RWPE2 (cell line): Measurements from ENCODE around the gene AFAP1.

Experiments
- ATAC-seq: fragments of 200-7000 bp; cut with Tn5 transposase; 3 replicates; pipeline ENCODE4 v1.9.1; 2021; ENCODE audit warnings: low read depth
- DNase-seq: peaks from one replicate; pipeline ENCODE4 v3.0.0-alpha.2; 2020; ENCODE audit warnings: low spot score
- H3K27ac ChIP-seq: fragments of 450-650 bp; 2 replicates; pipeline ENCODE4 v1.5.1; 2017; ENCODE audit warnings: mild to moderate bottlenecking; ENCODE audit not compliant: poor library complexity, severe bottlenecking
- H3K27me3 ChIP-seq: fragments of 250-450 bp; sonication (Bioruptor Pico); 2 replicates; pipeline ENCODE4 v1.5.1; 2021; ENCODE audit warnings: mild to moderate bottlenecking, moderate library complexity; ENCODE audit not compliant: insufficient read depth, poor library complexity, severe bottlenecking
- H3K36me3 ChIP-seq: fragments of 250-450 bp; sonication (Bioruptor Pico); 2 replicates; pipeline ENCODE4 v1.5.1; 2020; ENCODE audit warnings: low read depth, mild to moderate bottlenecking, moderate library complexity
- H3K4me1 ChIP-seq: fragments of 250-450 bp; sonication (Bioruptor Pico); 2 replicates; pipeline ENCODE4 v1.5.1; 2021; ENCODE audit warnings: mild to moderate bottlenecking, moderate library complexity; ENCODE audit not compliant: insufficient read depth, poor library complexity, severe bottlenecking
- H3K4me3 ChIP-seq: fragments of 250-450 bp; sonication (Bioruptor Pico); 2 replicates; pipeline ENCODE4 v1.5.1; 2021; ENCODE audit warnings: mild to moderate bottlenecking, moderate library complexity; ENCODE audit not compliant: severe bottlenecking
- H3K9me3 ChIP-seq: fragments of 250-450 bp; sonication (Bioruptor Pico); 2 replicates; pipeline ENCODE4 v1.5.1; 2021; ENCODE audit warnings: mild to moderate bottlenecking, moderate library complexity; ENCODE audit not compliant: severe bottlenecking
- CTCF ChIP-seq: fragments of 450-650 bp; IDR thresholded peaks from one replicate; pipeline ENCODE4 v1.5.1; 2017; ENCODE audit warnings: mild to moderate bottlenecking, moderate library complexity; ENCODE audit not compliant: poor library complexity, severe bottlenecking

The AFAP1 gene

GRCh38 chr4:7974425-7974824, 34.8 kb upstream of the AFAP1 start:
- peaks cover 65% of the 10 kb centered on the region for H3K4me1 ChIP-seq
- DNase-seq (no peak), ATAC-seq (no peak)
- no peaks in the 10 kb centered on the region for H3K9me3 ChIP-seq
- H3K27me3 ChIP-seq: no peaks in the 10 kb centered on the region
- no peak for TF ChIP-seq CTCF
- no peak overlapping the region for H3K27ac ChIP-seq
- H3K36me3 ChIP-seq: no peaks in the 10 kb centered on the region
- no peak overlapping the region for H3K4me3 ChIP-seq

- ATAC-seq (peak; percentile 59), DNase-seq (peak; percentile 74)
- Histone ChIP-seq H3K27me3 (no peaks in the 10 kb centered on the region), H3K9me3 (no peaks in the 10 kb centered on the region), H3K36me3 (no peaks in the 10 kb centered on the region), H3K27ac (peak overlapping the region; percentile 83), H3K4me1 (peaks cover 60% of the 10 kb centered on the region), H3K4me3 (no peak overlapping the region)
- TF ChIP-seq CTCF: no peak
Observed at GRCh38 chr4:7973545-7973981, 33.9 kb upstream of the AFAP1 start.

DNA sequence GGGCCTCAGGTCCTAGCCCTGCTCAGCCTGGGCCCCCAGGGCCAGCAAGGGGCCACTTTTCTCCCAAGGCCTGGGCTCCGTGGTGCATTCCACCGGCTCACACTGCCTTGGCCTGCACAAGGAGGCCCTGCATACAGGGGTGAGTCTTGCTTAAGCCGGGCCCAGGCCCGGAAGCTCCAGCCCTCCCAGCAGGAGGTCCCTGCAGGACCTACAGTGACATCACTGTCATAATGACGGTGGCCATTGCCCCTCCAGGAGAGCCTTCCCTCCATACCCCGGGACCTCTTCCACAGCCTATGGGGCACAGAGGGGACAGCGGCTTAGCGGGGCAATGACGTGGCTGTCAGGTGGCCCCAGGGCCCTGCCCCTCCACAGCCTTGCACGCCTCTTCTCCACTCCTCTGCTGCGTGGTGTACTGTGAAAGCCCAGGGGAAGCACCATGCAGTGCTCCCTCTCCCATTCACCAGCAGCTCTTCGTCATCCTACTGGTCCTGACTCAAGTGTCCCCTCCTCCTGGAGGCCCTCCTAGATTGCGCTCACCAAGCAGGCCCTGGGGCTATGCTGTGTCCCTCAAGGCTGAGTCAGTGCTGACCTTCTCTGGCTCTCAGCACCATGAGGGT, 32.3 kb upstream of the AFAP1 start:
- H3K4me1 ChIP-seq: peaks cover 45% of the 10 kb centered on the region
- no peak for TF ChIP-seq CTCF
- DNase-seq (no peak), ATAC-seq (no peak; the same call in 2 of the 3 replicates)
- H3K4me3 ChIP-seq: no peak overlapping the region
- H3K27ac ChIP-seq: peak overlapping the region; percentile 83
- H3K9me3 ChIP-seq: no peaks in the 10 kb centered on the region
- H3K27me3 ChIP-seq: no peaks in the 10 kb centered on the region
- H3K36me3 ChIP-seq: no peaks in the 10 kb centered on the region

GRCh38 chr4:7971159-7971631, 31.5 kb upstream of the AFAP1 start:
- TF ChIP-seq CTCF: no peak
- DNase-seq (no peak), ATAC-seq (no peak)
- Histone ChIP-seq H3K27ac (peak overlapping the region; percentile 83), H3K27me3 (no peaks in the 10 kb centered on the region), H3K36me3 (no peaks in the 10 kb centered on the region), H3K4me3 (no peak overlapping the region), H3K9me3 (no peaks in the 10 kb centered on the region), H3K4me1 (peaks cover 45% of the 10 kb centered on the region)

DNA sequence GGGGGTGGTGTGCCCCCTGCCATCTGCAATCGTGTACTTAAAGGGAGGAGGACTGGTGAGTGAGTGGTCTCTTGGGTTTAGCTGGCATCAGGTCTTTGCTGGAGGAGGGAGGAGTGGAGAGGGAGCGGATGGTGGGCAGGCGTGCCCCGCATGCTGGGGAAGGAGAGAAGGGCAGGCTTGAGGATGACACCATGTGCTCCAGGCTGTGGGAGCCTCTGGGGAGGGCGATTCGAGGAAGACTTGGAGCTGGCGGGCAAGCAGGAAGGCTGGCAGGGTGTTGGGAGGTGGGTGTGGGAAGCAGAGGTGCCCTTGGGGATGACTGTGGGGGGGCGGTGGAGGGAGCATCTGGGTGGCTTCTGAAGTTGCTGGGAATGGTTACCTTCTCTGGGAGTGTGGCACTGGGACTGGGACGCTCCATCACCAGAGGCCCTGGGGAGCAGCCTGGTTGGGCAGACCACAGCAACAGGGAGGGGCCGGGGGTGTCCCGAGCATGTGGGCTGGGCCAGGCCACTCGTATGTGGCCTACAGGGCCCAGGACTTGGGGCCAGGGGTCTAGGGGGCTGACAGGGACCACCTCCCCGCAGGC, 30.8 kb upstream of the AFAP1 start:
- H3K27ac ChIP-seq: peak overlapping the region; percentile 83
- TF ChIP-seq CTCF: no peak
- H3K36me3 ChIP-seq: no peaks in the 10 kb centered on the region
- no peaks in the 10 kb centered on the region for H3K9me3 ChIP-seq
- ATAC-seq: peak; percentile 5; the same call in 2 of the 3 replicates
- peaks cover 47% of the 10 kb centered on the region for H3K4me1 ChIP-seq
- no peak overlapping the region for H3K4me3 ChIP-seq
- no peaks in the 10 kb centered on the region for H3K27me3 ChIP-seq
- DNase-seq: no peak
